Measurements from ENCODE around the gene FRMD4A.
"Not testable (repeated sequence)": the region's sequence is repeated elsewhere in the genome, so short reads cannot be mapped to it uniquely, and the experiment has no call there.

Gene FRMD4A

GRCh38 chr10:13924040-13924725 lies 406.5 kb downstream of the FRMD4A start:
- Mint-ChIP-seq H3K36me3 (no peaks in the 10 kb centered on the region), H3K27ac (no peak overlapping the region), H3K9me3 (no peaks in the 10 kb centered on the region), H3K27me3 (peaks cover 3% of the 10 kb centered on the region), H3K4me1 (peaks cover 17% of the 10 kb centered on the region), H3K4me3 (no peak overlapping the region)
- ATAC-seq (ENCODE audit: low read depth) (no peak), DNase-seq (ENCODE audit: low spot score in 2 of 2) (no peak)

- Mint-ChIP-seq H3K36me3 (no peaks in the 10 kb centered on the region), H3K4me1 (peaks cover 17% of the 10 kb centered on the region), H3K27me3 (peaks cover 3% of the 10 kb centered on the region), H3K4me3 (no peak overlapping the region), H3K9me3 (no peaks in the 10 kb centered on the region), H3K27ac (no peak overlapping the region)
- ATAC-seq (ENCODE audit: low read depth) = no peak
- DNase-seq (ENCODE audit: low spot score in 2 of 2) = no peak
Observed at GRCh38 chr10:13922586-13922985, 408.1 kb downstream of the FRMD4A start.

- H3K27ac Mint-ChIP-seq = no peak overlapping the region
- H3K4me1 Mint-ChIP-seq = peaks cover 17% of the 10 kb centered on the region
- H3K27me3 Mint-ChIP-seq = peaks cover 3% of the 10 kb centered on the region
- no peak overlapping the region for H3K4me3 Mint-ChIP-seq
- H3K9me3 Mint-ChIP-seq = no peaks in the 10 kb centered on the region
- DNase-seq (ENCODE audit: low spot score in 2 of 2) (no peak), ATAC-seq (ENCODE audit: low read depth) (no peak)
- no peaks in the 10 kb centered on the region for H3K36me3 Mint-ChIP-seq
Observed at GRCh38 chr10:13921941-13922340, 408.8 kb downstream of the FRMD4A start.

- H3K4me1 Mint-ChIP-seq = peaks cover 17% of the 10 kb centered on the region
- DNase-seq (ENCODE audit: low spot score in 2 of 2); H3K36me3 Mint-ChIP-seq; H3K9me3 Mint-ChIP-seq; H3K4me3 Mint-ChIP-seq; ATAC-seq (ENCODE audit: low read depth); H3K27ac Mint-ChIP-seq; H3K27me3 Mint-ChIP-seq: not testable (repeated sequence)
Observed at GRCh38 chr10:13921131-13921530, 409.6 kb downstream of the FRMD4A start.

GRCh38 chr10:13920465-13920864 lies 410.3 kb downstream of the FRMD4A start:
- ATAC-seq (ENCODE audit: low read depth) (peak; percentile 64), DNase-seq (ENCODE audit: low spot score in 2 of 2) (no peak)
- peaks cover 3% of the 10 kb centered on the region for H3K27me3 Mint-ChIP-seq
- H3K4me3 Mint-ChIP-seq = no peak overlapping the region
- no peaks in the 10 kb centered on the region for H3K36me3 Mint-ChIP-seq
- H3K9me3 Mint-ChIP-seq = no peaks in the 10 kb centered on the region
- H3K27ac Mint-ChIP-seq = no peak overlapping the region
- peaks cover 13% of the 10 kb centered on the region for H3K4me1 Mint-ChIP-seq

GRCh38 chr10:13920031-13920430 lies 410.7 kb downstream of the FRMD4A start:
- no peak overlapping the region for H3K4me3 Mint-ChIP-seq

GRCh38 chr10:13917791-13918190 lies 412.9 kb downstream of the FRMD4A start:
- ATAC-seq (ENCODE audit: low read depth) = no peak
- no peaks in the 10 kb centered on the region for H3K36me3 Mint-ChIP-seq
- peaks cover 10% of the 10 kb centered on the region for H3K4me1 Mint-ChIP-seq
- DNase-seq (ENCODE audit: low spot score in 2 of 2) = no peak
- H3K27ac Mint-ChIP-seq = no peak overlapping the region
- peaks cover 5% of the 10 kb centered on the region for H3K27me3 Mint-ChIP-seq
- no peaks in the 10 kb centered on the region for H3K9me3 Mint-ChIP-seq
- no peak overlapping the region for H3K4me3 Mint-ChIP-seq

More at GRCh38 chr10:13920031-13920430, 410.7 kb downstream of the FRMD4A start:
- DNase-seq (ENCODE audit: low spot score in 2 of 2) = no peak
- H3K4me1 Mint-ChIP-seq = peaks cover 9% of the 10 kb centered on the region
- no peaks in the 10 kb centered on the region for H3K36me3 Mint-ChIP-seq
- ATAC-seq (ENCODE audit: low read depth) = no peak
- no peaks in the 10 kb centered on the region for H3K9me3 Mint-ChIP-seq
- H3K27ac Mint-ChIP-seq = no peak overlapping the region
- H3K27me3 Mint-ChIP-seq = peaks cover 4% of the 10 kb centered on the region

GRCh38 chr10:13916384-13916947 lies 414.3 kb downstream of the FRMD4A start:
- no peaks in the 10 kb centered on the region for H3K9me3 Mint-ChIP-seq
- DNase-seq (ENCODE audit: low spot score in 2 of 2) (no peak), ATAC-seq (ENCODE audit: low read depth) (peak; percentile 60)
- H3K36me3 Mint-ChIP-seq = no peaks in the 10 kb centered on the region
- no peak overlapping the region for H3K4me3 Mint-ChIP-seq
- peaks cover 10% of the 10 kb centered on the region for H3K4me1 Mint-ChIP-seq
- H3K27me3 Mint-ChIP-seq = peaks cover 3% of the 10 kb centered on the region
- H3K27ac Mint-ChIP-seq = no peak overlapping the region

GRCh38 chr10:13915710-13916109 lies 415.0 kb downstream of the FRMD4A start:
- Mint-ChIP-seq H3K27me3 (peaks cover 2% of the 10 kb centered on the region), H3K36me3 (no peaks in the 10 kb centered on the region), H3K4me1 (peaks cover 6% of the 10 kb centered on the region), H3K4me3 (no peak overlapping the region), H3K27ac (no peak overlapping the region), H3K9me3 (no peaks in the 10 kb centered on the region)
- DNase-seq (ENCODE audit: low spot score in 2 of 2) (no peak), ATAC-seq (ENCODE audit: low read depth) (no peak)

GRCh38 chr10:13913897-13914296 lies 416.8 kb downstream of the FRMD4A start:
- H3K36me3 Mint-ChIP-seq = peaks cover under 1% of the 10 kb centered on the region
- no peak for DNase-seq (ENCODE audit: low spot score in 2 of 2)
- no peak overlapping the region for H3K27ac Mint-ChIP-seq

GRCh38 chr10:13911821-13912520 lies 418.8 kb downstream of the FRMD4A start:
- no peak for ATAC-seq (ENCODE audit: low read depth)
- Mint-ChIP-seq H3K4me3 (no peak overlapping the region), H3K36me3 (peaks cover 1% of the 10 kb centered on the region), H3K27me3 (peaks cover 8% of the 10 kb centered on the region), H3K4me1 (peaks cover 6% of the 10 kb centered on the region), H3K27ac (no peak overlapping the region), H3K9me3 (peaks cover 4% of the 10 kb centered on the region)
- no peak for DNase-seq (ENCODE audit: low spot score in 2 of 2)

More at GRCh38 chr10:13913897-13914296, 416.8 kb downstream of the FRMD4A start:
- Mint-ChIP-seq H3K9me3 (peaks cover 1% of the 10 kb centered on the region), H3K4me1 (peaks cover 6% of the 10 kb centered on the region), H3K27me3 (peaks cover 4% of the 10 kb centered on the region), H3K4me3 (no peak overlapping the region)
- ATAC-seq (ENCODE audit: low read depth) = no peak

GRCh38 chr10:13909516-13910258 lies 421.0 kb downstream of the FRMD4A start:
- H3K27me3 Mint-ChIP-seq = peaks cover 9% of the 10 kb centered on the region
- H3K36me3 Mint-ChIP-seq = peaks cover 1% of the 10 kb centered on the region
- DNase-seq (ENCODE audit: low spot score in 2 of 2) = no peak
- H3K9me3 Mint-ChIP-seq = peaks cover 4% of the 10 kb centered on the region
- no peak overlapping the region for H3K4me3 Mint-ChIP-seq
- no peak overlapping the region for H3K27ac Mint-ChIP-seq
- H3K4me1 Mint-ChIP-seq = peaks cover 6% of the 10 kb centered on the region
- no peak for ATAC-seq (ENCODE audit: low read depth)

- peaks cover 1% of the 10 kb centered on the region for H3K36me3 Mint-ChIP-seq
- H3K27ac Mint-ChIP-seq = no peak overlapping the region
- peaks cover 11% of the 10 kb centered on the region for H3K27me3 Mint-ChIP-seq
- H3K4me1 Mint-ChIP-seq = peaks cover 2% of the 10 kb centered on the region
- DNase-seq (ENCODE audit: low spot score in 2 of 2) (no peak), ATAC-seq (ENCODE audit: low read depth) (no peak)
- H3K9me3 Mint-ChIP-seq = peaks cover 4% of the 10 kb centered on the region
- no peak overlapping the region for H3K4me3 Mint-ChIP-seq
Observed at GRCh38 chr10:13908475-13908874, 422.2 kb downstream of the FRMD4A start.

GRCh38 chr10:13907570-13907969 lies 423.2 kb downstream of the FRMD4A start:
- peaks cover 15% of the 10 kb centered on the region for H3K27me3 Mint-ChIP-seq
- peaks cover 1% of the 10 kb centered on the region for H3K36me3 Mint-ChIP-seq
- H3K4me3 Mint-ChIP-seq = no peak overlapping the region
- no peak overlapping the region for H3K27ac Mint-ChIP-seq
- ATAC-seq (ENCODE audit: low read depth) (peak; percentile 64), DNase-seq (ENCODE audit: low spot score in 2 of 2) (no peak)
- H3K9me3 Mint-ChIP-seq = peaks cover 5% of the 10 kb centered on the region
- peaks cover 2% of the 10 kb centered on the region for H3K4me1 Mint-ChIP-seq

All from memory B cell (primary cell).